ENCODE measurements around the gene ACOT4.
"Not testable (repeated sequence)": the region's sequence is repeated elsewhere in the genome, so short reads cannot be mapped to it uniquely, and the experiment has no call there.

ACOT4 gene

GRCh38 chr14:73623504-73624054 lies 31.9 kb downstream of the ACOT4 start:
- TF ChIP-seq, protein P1, sequence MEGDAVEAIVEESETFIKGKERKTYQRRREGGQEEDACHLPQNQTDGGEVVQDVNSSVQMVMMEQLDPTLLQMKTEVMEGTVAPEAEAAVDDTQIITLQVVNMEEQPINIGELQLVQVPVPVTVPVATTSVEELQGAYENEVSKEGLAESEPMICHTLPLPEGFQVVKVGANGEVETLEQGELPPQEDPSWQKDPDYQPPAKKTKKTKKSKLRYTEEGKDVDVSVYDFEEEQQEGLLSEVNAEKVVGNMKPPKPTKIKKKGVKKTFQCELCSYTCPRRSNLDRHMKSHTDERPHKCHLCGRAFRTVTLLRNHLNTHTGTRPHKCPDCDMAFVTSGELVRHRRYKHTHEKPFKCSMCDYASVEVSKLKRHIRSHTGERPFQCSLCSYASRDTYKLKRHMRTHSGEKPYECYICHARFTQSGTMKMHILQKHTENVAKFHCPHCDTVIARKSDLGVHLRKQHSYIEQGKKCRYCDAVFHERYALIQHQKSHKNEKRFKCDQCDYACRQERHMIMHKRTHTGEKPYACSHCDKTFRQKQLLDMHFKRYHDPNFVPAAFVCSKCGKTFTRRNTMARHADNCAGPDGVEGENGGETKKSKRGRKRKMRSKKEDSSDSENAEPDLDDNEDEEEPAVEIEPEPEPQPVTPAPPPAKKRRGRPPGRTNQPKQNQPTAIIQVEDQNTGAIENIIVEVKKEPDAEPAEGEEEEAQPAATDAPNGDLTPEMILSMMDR (conservative IDR thresholded peaks at IDR 0.05; ENCODE audit: low read length): no peak
- no peak overlapping the region for H3K4me3 ChIP-seq (ENCODE audit: low read length)
- DNase-seq (ENCODE audit: low read depth): no peak

- no peak overlapping the region for H3K4me3 ChIP-seq (ENCODE audit: low read length)
- TF ChIP-seq, protein P1 (conservative IDR thresholded peaks at IDR 0.05; ENCODE audit: low read length): no peak
- DNase-seq (ENCODE audit: low read depth): no peak
These were observed 34.0 kb downstream of the ACOT4 start for GRCh38 chr14:73625706-73626105.

DNA sequence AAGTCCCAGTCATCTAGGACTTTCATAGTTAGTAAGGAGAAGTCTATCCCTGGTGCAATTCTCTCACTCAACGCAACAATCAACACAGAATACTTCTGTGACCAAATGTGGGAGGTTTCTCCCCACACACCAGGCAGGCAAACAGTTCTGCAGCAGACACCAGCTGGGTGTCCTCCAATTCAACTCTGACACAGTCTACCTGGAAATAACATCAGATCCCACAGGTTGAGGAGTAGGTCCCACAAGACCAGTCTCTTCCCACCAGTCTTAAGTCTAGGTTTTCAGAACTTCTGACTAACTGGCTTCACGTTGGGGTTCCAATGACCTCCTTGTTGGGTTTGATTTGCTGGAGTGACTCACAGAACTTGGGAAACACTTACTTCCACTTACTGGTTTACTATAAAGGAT lies 35.5 kb downstream of the ACOT4 start:
- TF ChIP-seq, protein P1 (conservative IDR thresholded peaks at IDR 0.05; ENCODE audit: low read length): no peak
- no peak for DNase-seq (ENCODE audit: low read depth)
- H3K4me3 ChIP-seq (ENCODE audit: low read length): no peak overlapping the region

GRCh38 chr14:73630009-73630780 lies 38.5 kb downstream of the ACOT4 start:
- H3K4me3 ChIP-seq (ENCODE audit: low read length): no peak overlapping the region
- TF ChIP-seq, protein P1 (conservative IDR thresholded peaks at IDR 0.05; ENCODE audit: low read length): no peak
- no peak for DNase-seq (ENCODE audit: low read depth)

- H3K4me3 ChIP-seq (ENCODE audit: low read length): peak overlapping the region; percentile 52
- DNase-seq (ENCODE audit: low read depth): peak; percentile 65
- TF ChIP-seq, protein P1 (conservative IDR thresholded peaks at IDR 0.05; ENCODE audit: low read length): peak; percentile 90
These were observed 41.7 kb downstream of the ACOT4 start for GRCh38 chr14:73633116-73634010.

DNA sequence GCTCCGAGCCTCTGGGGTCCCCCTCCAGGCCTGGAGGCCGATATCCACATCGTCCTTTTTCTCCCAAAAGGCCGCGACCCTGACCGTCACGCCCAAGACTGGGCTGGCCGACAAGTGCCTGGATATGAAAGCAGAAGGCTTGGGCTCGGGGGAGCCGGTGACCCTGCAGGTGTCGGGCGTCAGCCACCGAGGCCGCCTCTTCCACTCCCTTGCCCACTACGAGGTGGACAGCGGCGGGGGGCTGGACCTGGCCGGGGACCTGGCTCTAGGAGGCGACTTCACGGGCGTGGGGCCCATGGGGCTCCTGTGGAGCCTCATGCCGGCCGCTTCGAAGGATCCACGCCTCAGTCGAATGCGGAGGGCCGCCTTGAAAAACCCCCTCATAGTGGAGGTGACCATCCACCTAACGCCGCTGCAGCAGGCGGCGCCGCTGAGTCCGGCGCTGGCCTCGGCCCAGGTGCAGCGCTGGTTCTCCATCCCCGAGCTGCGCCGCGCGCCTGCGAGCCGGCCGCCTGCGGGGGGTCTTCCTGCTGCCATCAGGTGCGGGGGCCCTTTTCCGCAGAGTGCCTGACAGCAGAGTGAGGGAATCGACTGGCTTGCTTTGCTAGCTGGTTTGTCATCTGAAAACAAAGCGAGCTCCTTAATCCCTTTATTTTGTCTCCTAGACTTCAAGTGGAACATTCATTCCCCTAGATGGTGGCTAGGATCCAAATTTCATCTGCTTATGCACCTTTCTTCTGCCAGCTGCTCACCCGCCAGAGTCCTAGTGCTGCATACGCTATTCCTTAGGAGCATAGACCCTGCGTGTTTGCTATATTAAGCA lies 42.5 kb downstream of the ACOT4 start:
- no peak for DNase-seq (ENCODE audit: low read depth)
- TF ChIP-seq, protein P1 (conservative IDR thresholded peaks at IDR 0.05; ENCODE audit: low read length): no peak
- H3K4me3 ChIP-seq (ENCODE audit: low read length): peak overlapping the region; percentile 52

GRCh38 chr14:73636355-73636754 lies 44.7 kb downstream of the ACOT4 start:
- H3K4me3 ChIP-seq (ENCODE audit: low read length); DNase-seq (ENCODE audit: low read depth): not testable (repeated sequence)
